H1 (cell line): ENCODE results near the gene TRIM27. TPM values are rescaled to one million over a fixed set of nuclear protein-coding genes. Genes with fewer than 3 reads are reported as not detected.
"Not testable (repeated sequence)": the region's sequence is repeated elsewhere in the genome, so short reads cannot be mapped to it uniquely, and the experiment has no call there.

Source experiments
- CTCF ChIA-PET: fragments of 300-600 bp; sonication (Branson Sonifier 250); formaldehyde crosslinking; loops from one replicate; lab custom pipeline; 2021; ENCODE audit not compliant: partially characterized antibody; lab: Charles Lee
- POLR2A ChIA-PET: fragments of 300-600 bp; sonication (Branson Sonifier 250); formaldehyde crosslinking; loops from one replicate; lab custom pipeline; 2021; ENCODE audit warnings: inconsistent platforms; ENCODE audit not compliant: partially characterized antibody; lab: Charles Lee
- DNase-seq, 2 experiments: peaks; one replicate each; pipeline versions ENCODE4 v3.0.0 to v3.0.0-alpha.2; 2010 to 2022; ENCODE audit warnings: low spot score in 2 of 2, low read depth in 1 of 2, mixed read lengths in 1 of 2
- FAIRE-seq: peaks from 2 replicates; lab custom pipeline; 2011; peaks lifted over from hg19 to GRCh38; lab: Jason Lieb, UNC
- H2AFZ ChIP-seq: 2 replicates; pipeline ENCODE4 v1.8.1; 2012; ENCODE audit warnings: low read length, inconsistent platforms
- H2AK5ac ChIP-seq: 2 replicates; pipeline ENCODE4 v1.6.1; 2013; ENCODE audit warnings: low read depth, low read length
- H2BK120ac ChIP-seq: replicated peaks from 2 replicates; pipeline ENCODE3; 2013; ENCODE audit warnings: low read depth, low read length, inconsistent platforms
- H2BK12ac ChIP-seq: 2 replicates; pipeline ENCODE4 v1.6.1; 2013; ENCODE audit warnings: low read depth, low read length
- H2BK15ac ChIP-seq: 2 replicates; pipeline ENCODE4 v1.6.1; 2013; ENCODE audit warnings: low read length
- H2BK20ac ChIP-seq: 2 replicates; pipeline ENCODE4 v1.6.1; 2013; ENCODE audit warnings: low read length
- H2BK5ac ChIP-seq: 2 replicates; pipeline ENCODE4 v1.6.1; 2013; ENCODE audit warnings: low read depth, low read length
- H3K14ac ChIP-seq: 2 replicates; pipeline ENCODE4 v1.6.1; 2013; ENCODE audit warnings: inconsistent platforms; ENCODE audit not compliant: insufficient read length
- H3K18ac ChIP-seq: 2 replicates; pipeline ENCODE4 v1.6.1; 2013; ENCODE audit warnings: low read length; ENCODE audit errors: extremely low read depth
- H3K23ac ChIP-seq: 2 replicates; pipeline ENCODE4 v1.6.1; 2013; ENCODE audit warnings: inconsistent platforms; ENCODE audit not compliant: insufficient read length
- H3K23me2 ChIP-seq: 2 replicates; pipeline ENCODE4 v1.6.1; 2013; ENCODE audit warnings: low read depth, low read length
- H3K27ac ChIP-seq: 2 replicates; pipeline ENCODE4 v1.6.1; 2011; ENCODE audit warnings: low read depth, low read length, inconsistent platforms
- H3K27me3 ChIP-seq, 4 experiments: replicated peaks in 1 of 4; 1 replicate in 1 of 4; 2 replicates in 3 of 4; pipeline versions ENCODE4 v1.6.1 to v1.8.1; 2011 to 2013; ENCODE audit warnings: low read length in 3 of 4, mild to moderate bottlenecking in 3 of 4, inconsistent platforms in 2 of 4, mixed read lengths in 2 of 4, moderate library complexity in 1 of 4; ENCODE audit not compliant: control insufficient read depth in 3 of 4, insufficient read depth in 3 of 4; ENCODE audit errors: extremely low read depth in 1 of 4
- H3K36me3 ChIP-seq, 4 experiments: 2 replicates each; pipeline versions ENCODE4 v1.6.1 to v1.8.1; 2011 to 2013; ENCODE audit warnings: mild to moderate bottlenecking in 4 of 4, low read length in 3 of 4, moderate library complexity in 2 of 4, control low read depth in 1 of 4, inconsistent platforms in 1 of 4; ENCODE audit not compliant: insufficient read depth in 4 of 4, control insufficient read depth in 2 of 4
- H3K4ac ChIP-seq: replicated peaks from 2 replicates; pipeline ENCODE3; 2013; ENCODE audit warnings: low read length, low read depth, mixed read lengths, inconsistent platforms; ENCODE audit not compliant: insufficient read length
- H3K4me1 ChIP-seq, 4 experiments: replicated peaks in 1 of 4; 1 replicate in 1 of 4; 2 replicates in 3 of 4; pipeline versions ENCODE4 v1.6.1 to v1.8.1; 2011 to 2013; ENCODE audit warnings: low read length in 3 of 4, inconsistent platforms in 2 of 4, mixed read lengths in 1 of 4; ENCODE audit not compliant: insufficient read depth in 4 of 4, control insufficient read depth in 3 of 4
- H3K4me2 ChIP-seq, 2 experiments: 2 replicates each; pipeline versions ENCODE4 v1.6.1 to v1.8.1; 2011 to 2013; ENCODE audit warnings: low read depth in 2 of 2, low read length in 2 of 2, control low read depth in 1 of 2, inconsistent platforms in 1 of 2, mild to moderate bottlenecking in 1 of 2; ENCODE audit not compliant: insufficient read depth in 1 of 2
- H3K4me3 ChIP-seq, 4 experiments: fragments of 200-600, 300-600 bp in 1 of 4; sonication (generic), shearing (Covaris generic), sonication (Bioruptor Twin) in 1 of 4; 2 replicates each; pipeline versions ENCODE4 v1.5.1 to v1.8.1; 2011 to 2016; ENCODE audit warnings: low read length in 4 of 4, low read depth in 3 of 4, control low read depth in 2 of 4, inconsistent platforms in 2 of 4, mild to moderate bottlenecking in 2 of 4, mixed read lengths in 1 of 4, moderate library complexity in 1 of 4; ENCODE audit not compliant: insufficient read depth in 2 of 4; ENCODE audit errors: extremely low read depth in 1 of 4
- H3K56ac ChIP-seq: replicated peaks from 2 replicates; pipeline ENCODE3; 2013; ENCODE audit warnings: low read depth, mild to moderate bottlenecking, mixed read lengths, low read length, inconsistent platforms; ENCODE audit not compliant: insufficient read length
- H3K79me1 ChIP-seq: 2 replicates; pipeline ENCODE4 v1.6.1; 2013; ENCODE audit warnings: low read depth, low read length, control low read depth
- H3K79me2 ChIP-seq, 2 experiments: 2 replicates each; pipeline versions ENCODE4 v1.6.1 to v1.8.1; 2012 to 2013; ENCODE audit warnings: low read length in 2 of 2, mild to moderate bottlenecking in 2 of 2, inconsistent platforms in 1 of 2; ENCODE audit not compliant: insufficient read depth in 2 of 2, control insufficient read depth in 1 of 2
- H3K9ac ChIP-seq, 4 experiments: replicated peaks in 1 of 4; 1 replicate in 1 of 4; 2 replicates in 3 of 4; pipeline versions ENCODE4 v1.6.1 to v1.8.1; 2011 to 2013; ENCODE audit warnings: low read depth in 3 of 4, low read length in 3 of 4, control low read depth in 2 of 4, mild to moderate bottlenecking in 2 of 4, moderate library complexity in 2 of 4, inconsistent platforms in 1 of 4; ENCODE audit errors: extremely low read depth in 1 of 4
- H3K9me3 ChIP-seq, 2 experiments: 2 replicates each; pipeline versions ENCODE4 v1.6.1 to v1.8.1; 2012 to 2013; ENCODE audit warnings: mild to moderate bottlenecking in 2 of 2, moderate library complexity in 2 of 2, control low read depth in 1 of 2, inconsistent platforms in 1 of 2, low read depth in 1 of 2, low read length in 1 of 2, mixed read lengths in 1 of 2; ENCODE audit not compliant: insufficient read depth in 2 of 2
- H4K20me1 ChIP-seq, 2 experiments: replicated peaks in 1 of 2; 2 replicates each; pipeline versions ENCODE3 to v1.8.1; 2011 to 2013; ENCODE audit warnings: inconsistent platforms in 2 of 2, low read length in 2 of 2, mild to moderate bottlenecking in 1 of 2; ENCODE audit not compliant: insufficient read depth in 2 of 2, control insufficient read depth in 1 of 2
- H4K5ac ChIP-seq: 2 replicates; pipeline ENCODE4 v1.6.1; 2013; ENCODE audit warnings: low read length, low read depth, mixed read lengths, inconsistent platforms; ENCODE audit not compliant: insufficient read length
- H4K8ac ChIP-seq: 2 replicates; pipeline ENCODE4 v1.8.0; 2013; ENCODE audit warnings: mild to moderate bottlenecking, moderate library complexity, low read length, inconsistent platforms; ENCODE audit not compliant: insufficient read depth; ENCODE audit errors: extremely low read depth
- H4K91ac ChIP-seq: replicated peaks from 2 replicates; pipeline ENCODE3; 2013; ENCODE audit warnings: low read length, mixed read lengths, inconsistent platforms; ENCODE audit not compliant: insufficient read length
- TBP ChIP-seq: IDR thresholded peaks from 2 replicates; pipeline ENCODE4 v1.6.1; 2011; ENCODE audit warnings: low read depth, low read length, improper control_type of control experiment
- WGBS, 2 experiments: shearing (Covaris generic) in 1 of 2; methylation state at CpG; one replicate each; pipeline versions ENCODE4 v1.1.6 to v1.1.7; 2013 to 2015; ENCODE audit warnings: low lambda C conversion rate in 2 of 2, mixed read lengths in 2 of 2, inconsistent platforms in 1 of 2, low coverage in 1 of 2, missing lambda C conversion rate in 1 of 2; ENCODE audit not compliant: insufficient replicate concordance in 2 of 2, insufficient coverage in 1 of 2, insufficient read length in 1 of 2; ENCODE audit errors: extremely low coverage in 1 of 2, missing lambda C conversion rate in 1 of 2; 5-methylcytosine and 5-hydroxymethylcytosine counted together
- polyA plus RNA-seq, 7 experiments: library from polyadenylated mRNA; depleted of rRNA in 3 of 7; stranded (reverse) in 5 of 7; unstranded in 2 of 7; fragments of >200 nt in 5 of 7; fragments of 200-250 nt in 2 of 7; gene quantifications; 1 replicate in 5 of 7; 2 replicates in 1 of 7; 4 replicates in 1 of 7; pipeline versions ENCODE4 v1.2.1 to v1.2.3, GENCODE V29; 2011 to 2013; ENCODE audit warnings: missing spikeins in 2 of 7, mixed read lengths in 2 of 7
- total RNA-seq: library from RNA; stranded (reverse); fragmentation: NEBNext Ultra II Directional; extraction: Animal tissue kit (Norgen Biotek cat#: 25700); gene quantifications from 2 replicates; pipeline ENCODE4 v1.2.1, GENCODE V29; 2021

The TRIM27 gene
- total and polyA plus RNA-seq, 2 of the 8 experiments (the other 6 are each of a cell fraction or from before 2014, with no cell fraction given): 76.4 to 85.9 TPM

GRCh38 chr6:28929339-28929738 is 5.6 kb upstream of the TRIM27 start:
- H2BK15ac ChIP-seq, H3K27ac ChIP-seq, H4K20me1 ChIP-seq, H4K91ac ChIP-seq, H3K56ac ChIP-seq, H2BK12ac ChIP-seq, H3K4me2 ChIP-seq, H3K4ac ChIP-seq, H2AK5ac ChIP-seq, FAIRE-seq, DNase-seq, H2BK5ac ChIP-seq, H2AFZ ChIP-seq, H3K36me3 ChIP-seq, H3K18ac ChIP-seq, H3K14ac ChIP-seq, H2BK20ac ChIP-seq, H3K4me1 ChIP-seq, H3K23ac ChIP-seq, H3K79me1 ChIP-seq, H3K23me2 ChIP-seq, H3K4me3 ChIP-seq, H3K27me3 ChIP-seq, H2BK120ac ChIP-seq, H4K8ac ChIP-seq, H3K9me3 ChIP-seq, H4K5ac ChIP-seq, H3K9ac ChIP-seq, H3K79me2 ChIP-seq: not testable (repeated sequence)
- POLR2A ChIA-PET: interaction anchor here (1.0 kb wide), 1 partner anchor 11 kb away, joined by 3 read pairs; no protein-coding TSS in a partner anchor
- CTCF ChIA-PET: interaction anchor here (0.6 to 0.7 kb wide), 2 partner anchors 24 to 94 kb away, joined by 3 read pairs; no protein-coding TSS in a partner anchor
- peak; percentile 63; the same call in 1 of the 2 replicates for TF ChIP-seq TBP
- 81% methylated on average over 11 of the region's 11 CpGs; no CpG with 5 or more reads in 1 of the 2 experiments for WGBS, 2 experiments
